Kidney (tissue), 14 donors: Measurements from ENCODE around the gene IFT52. TPM values are rescaled to one million over a fixed set of nuclear protein-coding genes. Genes with fewer than 3 reads are reported as not detected.
"Not testable (repeated sequence)": the region's sequence is repeated elsewhere in the genome, so short reads cannot be mapped to it uniquely, and the experiment has no call there.

ENCODE experiments used
- DNase-seq, 5 donors: peaks; one replicate each; pipeline ENCODE4 v3.0.0-alpha.2; 2013 to 2020
- FAIRE-seq: peaks from 2 replicates; lab custom pipeline; 2012; peaks lifted over from hg19 to GRCh38; lab: Jason Lieb, UNC
- H3K27ac ChIP-seq, 2 donors: one replicate each; pipeline ENCODE4 v1.7.0; 2013; ENCODE audit warnings: low read depth in 2 of 2, low read length in 2 of 2, inconsistent platforms in 1 of 2
- H3K27me3 ChIP-seq: one replicate; pipeline ENCODE4 v1.7.1; 2013; ENCODE audit warnings: low read length, inconsistent platforms; ENCODE audit not compliant: control insufficient read depth, insufficient read depth
- H3K36me3 ChIP-seq, 3 donors: one replicate each; pipeline versions ENCODE4 v1.7.0 to v1.7.1; 2013; ENCODE audit warnings: low read length in 3 of 3, control low read depth in 1 of 3, inconsistent platforms in 1 of 3; ENCODE audit not compliant: insufficient read depth in 3 of 3, control insufficient read depth in 2 of 3
- H3K4me1 ChIP-seq, 3 donors: one replicate each; pipeline versions ENCODE4 v1.7.0 to v1.7.1; 2013; ENCODE audit warnings: low read length in 3 of 3, inconsistent platforms in 1 of 3, low read depth in 1 of 3; ENCODE audit not compliant: control insufficient read depth in 2 of 3, insufficient read depth in 2 of 3
- H3K4me3 ChIP-seq, 3 donors: one replicate each; pipeline versions ENCODE4 v1.7.0 to v1.8.1; 2013; ENCODE audit warnings: low read length in 3 of 3, control low read depth in 1 of 3, inconsistent platforms in 1 of 3
- H3K9ac ChIP-seq, 3 donors: one replicate each; pipeline versions ENCODE4 v1.7.0 to v1.7.1; 2013; ENCODE audit warnings: low read length in 3 of 3, control low read depth in 1 of 3, inconsistent platforms in 1 of 3
- H3K9me3 ChIP-seq, 3 donors: one replicate each; pipeline versions ENCODE4 v1.7.0 to v1.7.1; 2013; ENCODE audit warnings: low read length in 3 of 3, control low read depth in 1 of 3, inconsistent platforms in 1 of 3; ENCODE audit not compliant: control insufficient read depth in 2 of 3, insufficient read depth in 1 of 3
- CTCF ChIP-seq: IDR thresholded peaks from 3 replicates; pipeline ENCODE4 v1.5.1; 2012; ENCODE audit warnings: mild to moderate bottlenecking, moderate library complexity, borderline replicate concordance; ENCODE audit not compliant: insufficient read depth; ENCODE audit errors: extremely low read depth
- intact Hi-C: fragments of 100-400 bp; cut with DNase I; formaldehyde crosslinking; loops from one replicate; pipeline ENCODE4 v1.11.1; 2022
- polyA plus RNA-seq: library from polyadenylated mRNA; stranded (reverse); fragments of 350-450 nt; fragmentation: Illumina TruSeq; extraction: RNeasy Lipid Tissue Mini Kit (QIAGEN cat#74804); gene quantifications from one replicate; pipeline ENCODE4 v1.2.3, GENCODE V29; 2014; ENCODE audit warnings: low read depth, low replicate concordance; ENCODE audit not compliant: insufficient read depth
- total RNA-seq: library from RNA; stranded (reverse); fragmentation: NEBNext Ultra II Directional; extraction: Animal tissue kit (Norgen Biotek cat#: 25700); gene quantifications from one replicate; pipeline ENCODE4 v1.2.1, GENCODE V29; 2021
- donor health status: control.
- donor health status: control.
- donor health status: control.
- donor health status: control.
- donor health status: control.
- donor health status: DM: yes; HTN: yes; CAD: no.
- donor health status: Normal renal cell carcinoma (clear cell type).

The IFT52 gene
- total and polyA plus RNA-seq, 2 donors from 2014 or later, result 27.0 to 35.2 TPM

- no peak for FAIRE-seq
- Histone ChIP-seq H3K4me3 (no peak overlapping the region), H3K36me3 (peaks cover 7 to 19% (median 15%) of the 10 kb centered on the region in 3 donors)
Observed at GRCh38 chr20:43603124-43603523, 12.4 kb downstream of the IFT52 start.

GRCh38 chr20:43605715-43606114, 15.0 kb downstream of the IFT52 start:
- Histone ChIP-seq H3K9ac (no peak overlapping the region), H3K36me3 (peaks cover 2 to 12% (median 12%) of the 10 kb centered on the region in 3 donors), H3K4me3 (no peak overlapping the region), H3K27ac (no peak overlapping the region), H3K27me3 (no peaks in the 10 kb centered on the region), H3K4me1 (no peaks in the 10 kb centered on the region), H3K9me3 (no peaks in the 10 kb centered on the region)
- intact Hi-C loops, result no loop called here
- DNase-seq (no peak), FAIRE-seq (no peak)
- no peak for TF ChIP-seq CTCF

More at GRCh38 chr20:43603124-43603523, 12.4 kb downstream of the IFT52 start:
- Histone ChIP-seq H3K9ac (no peak overlapping the region), H3K9me3 (no peaks in the 10 kb centered on the region), H3K27me3 (no peaks in the 10 kb centered on the region), H3K27ac (no peak overlapping the region), H3K4me1 (no peaks in the 10 kb centered on the region)
- no peak for TF ChIP-seq CTCF
- DNase-seq, result no peak
- intact Hi-C loops, result no loop called here

GRCh38 chr20:43607278-43607677, 16.5 kb downstream of the IFT52 start:
- H3K9ac ChIP-seq, H3K4me3 ChIP-seq, H3K27ac ChIP-seq, H3K27me3 ChIP-seq, DNase-seq, H3K9me3 ChIP-seq, FAIRE-seq, H3K4me1 ChIP-seq, intact Hi-C loops: not testable (repeated sequence)
- peaks cover 2 to 12% (median 10%) of the 10 kb centered on the region in 3 donors for H3K36me3 ChIP-seq

- Histone ChIP-seq H3K4me3 (no peak overlapping the region), H3K27me3 (no peaks in the 10 kb centered on the region), H3K9ac (no peak overlapping the region), H3K4me1 (no peaks in the 10 kb centered on the region), H3K9me3 (no peaks in the 10 kb centered on the region), H3K27ac (no peak overlapping the region), H3K36me3 (peaks cover 4% of the 10 kb centered on the region in 3 donors)
- FAIRE-seq, result no peak
- no peak for DNase-seq
- TF ChIP-seq CTCF, result no peak
- intact Hi-C loops, result no loop called here
Observed at GRCh38 chr20:43631598-43631997, 40.9 kb downstream of the IFT52 start.
